ENCODE measurements around the gene SULF2. TPM values are rescaled to one million over a fixed set of nuclear protein-coding genes. Genes with fewer than 3 reads are reported as not detected.

The SULF2 gene
- total and polyA plus RNA-seq, 9 of the 15 experiments (the other 6 are each of a cell fraction or from before 2014, with no cell fraction given): 0.33 TPM; not detected in 8

DNA sequence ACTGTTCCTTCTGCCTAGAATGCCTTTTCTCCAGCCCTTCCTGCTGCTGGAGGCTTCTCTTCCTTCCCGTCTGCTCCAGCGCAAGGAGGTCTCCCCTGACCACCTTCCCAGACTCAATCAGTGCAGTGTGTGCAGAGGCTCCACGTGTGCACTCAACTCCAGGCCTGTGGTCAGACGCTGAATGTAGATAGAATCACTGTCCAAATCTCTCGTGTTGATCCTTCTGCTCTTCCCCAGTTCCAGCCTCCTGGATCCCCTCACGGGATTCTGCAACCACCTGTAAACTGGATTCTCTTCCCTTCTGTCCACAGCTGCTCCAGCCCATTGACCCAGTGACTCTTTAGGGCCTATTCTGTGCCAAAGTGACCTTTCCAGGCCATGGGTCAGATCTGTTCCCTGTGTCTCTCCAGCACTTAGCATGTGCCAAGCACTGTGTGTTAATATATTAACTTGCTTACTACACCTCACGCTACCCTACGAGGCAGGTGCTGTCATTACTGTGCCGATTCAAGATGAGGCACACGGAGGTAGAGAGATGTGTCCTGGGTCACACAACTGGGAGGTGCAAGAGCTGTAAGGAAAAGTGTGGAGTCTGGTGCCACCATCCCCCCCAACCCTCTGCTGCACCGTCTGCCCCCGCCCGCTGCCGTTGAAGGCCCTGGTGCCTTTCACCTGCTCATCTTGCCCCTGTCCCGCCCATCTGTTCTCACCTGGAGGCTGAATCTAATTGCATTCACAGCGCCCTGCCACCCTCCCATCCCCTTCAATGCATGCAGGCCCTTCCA is 112.2 kb downstream of the SULF2 start:
- Histone ChIP-seq H3K36me3 (ENCODE audit: control insufficient read depth, insufficient read depth, low read length) (no peaks in the 10 kb centered on the region), H3K4me3 (no peak overlapping the region), H3K4me1 (replicated peaks in 1 of 2; ENCODE audit: control insufficient read depth in 2 of 2, insufficient read depth in 2 of 2, low read length in 2 of 2) (peaks cover 0 to 12% of the 10 kb centered on the region in 2 experiments; a peak in 1 of 5 replicates), H2AFZ (ENCODE audit: low read depth, low read length) (no peak overlapping the region), H3K9ac (ENCODE audit: insufficient read depth in 1 of 2, low read depth in 2 of 2, low read length in 2 of 2) (no peak overlapping the region), H3K79me2 (ENCODE audit: control insufficient read depth, insufficient read depth, low read length) (no peaks in the 10 kb centered on the region), H3K9me3 (replicated peaks; ENCODE audit: control insufficient read depth, insufficient read depth, low read depth, low read length) (no peaks in the 10 kb centered on the region), H3K9me1 (ENCODE audit: control insufficient read depth, insufficient read depth, low read length) (no peaks in the 10 kb centered on the region), H3K27ac (ENCODE audit: extremely low read depth, low read depth, low read length) (no peak overlapping the region), H3K27me3 (ENCODE audit: control insufficient read depth in 2 of 2, insufficient read depth in 2 of 2, low read length in 2 of 2) (peaks cover 50 to 87% of the 10 kb centered on the region in 2 experiments), H4K20me1 (replicated peaks; ENCODE audit: control insufficient read depth, insufficient read depth, low read length) (peaks cover 22% of the 10 kb centered on the region), H3K4me2 (ENCODE audit: insufficient read depth, low read length) (no peak overlapping the region)
- intact Hi-C loops (cut with micrococcal nuclease) (no loop called here), in situ Hi-C loops (cut with MboI) (loop anchor here (5.0 kb wide), 1 partner anchor 944 kb away; no protein-coding TSS in a partner anchor)
- POLR2A ChIA-PET: no interaction called here
- no peak for DNase-seq (ENCODE audit: extremely low read depth in 1 of 4, low spot score in 3 of 4)
- BruUV-seq (replicated peaks): no TSS peak
- ATAC-seq: no peak
- 2% methylated on average over 16 of the region's 16 CpGs for WGBS (ENCODE audit: insufficient coverage, low coverage, missing lambda C conversion rate)
- TF ChIP-seq, protein P1, sequence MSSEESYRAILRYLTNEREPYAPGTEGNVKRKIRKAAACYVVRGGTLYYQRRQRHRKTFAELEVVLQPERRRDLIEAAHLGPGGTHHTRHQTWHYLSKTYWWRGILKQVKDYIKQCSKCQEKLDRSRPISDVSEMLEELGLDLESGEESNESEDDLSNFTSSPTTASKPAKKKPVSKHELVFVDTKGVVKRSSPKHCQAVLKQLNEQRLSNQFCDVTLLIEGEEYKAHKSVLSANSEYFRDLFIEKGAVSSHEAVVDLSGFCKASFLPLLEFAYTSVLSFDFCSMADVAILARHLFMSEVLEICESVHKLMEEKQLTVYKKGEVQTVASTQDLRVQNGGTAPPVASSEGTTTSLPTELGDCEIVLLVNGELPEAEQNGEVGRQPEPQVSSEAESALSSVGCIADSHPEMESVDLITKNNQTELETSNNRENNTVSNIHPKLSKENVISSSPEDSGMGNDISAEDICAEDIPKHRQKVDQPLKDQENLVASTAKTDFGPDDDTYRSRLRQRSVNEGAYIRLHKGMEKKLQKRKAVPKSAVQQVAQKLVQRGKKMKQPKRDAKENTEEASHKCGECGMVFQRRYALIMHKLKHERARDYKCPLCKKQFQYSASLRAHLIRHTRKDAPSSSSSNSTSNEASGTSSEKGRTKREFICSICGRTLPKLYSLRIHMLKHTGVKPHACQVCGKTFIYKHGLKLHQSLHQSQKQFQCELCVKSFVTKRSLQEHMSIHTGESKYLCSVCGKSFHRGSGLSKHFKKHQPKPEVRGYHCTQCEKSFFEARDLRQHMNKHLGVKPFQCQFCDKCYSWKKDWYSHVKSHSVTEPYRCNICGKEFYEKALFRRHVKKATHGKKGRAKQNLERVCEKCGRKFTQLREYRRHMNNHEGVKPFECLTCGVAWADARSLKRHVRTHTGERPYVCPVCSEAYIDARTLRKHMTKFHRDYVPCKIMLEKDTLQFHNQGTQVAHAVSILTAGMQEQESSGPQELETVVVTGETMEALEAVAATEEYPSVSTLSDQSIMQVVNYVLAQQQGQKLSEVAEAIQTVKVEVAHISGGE (CRISPR knock-in tag; IDR thresholded peaks at IDR 0.05): peak in 1 of 3 experiments; percentile 3; a peak in 2 of 6 replicates
- TF ChIP-seq MAFK (IDR thresholded peaks at IDR 0.05; ENCODE audit: low read length): no peak
- FAIRE-seq: no peak
- CTCF ChIA-PET (ENCODE audit: low intra/inter-chr PET ratio): no interaction called here
